ENCODE measurements around the gene OSBP2.

The OSBP2 gene

GRCh38 chr22:30930228-30930627 lies 235.6 kb downstream of the OSBP2 start:
- Histone ChIP-seq H3K27me3 (ENCODE audit: control insufficient read depth, low read length) (no peaks in the 10 kb centered on the region), H3K4me3 (ENCODE audit: low read length) (no peak overlapping the region), H3K9me3 (ENCODE audit: control insufficient read depth, insufficient read depth, low read length) (no peaks in the 10 kb centered on the region), H3K9me2 (replicated peaks; ENCODE audit: control insufficient read depth, low read length) (no peaks in the 10 kb centered on the region), H3K4me1 (ENCODE audit: control insufficient read depth, low read length) (no peaks in the 10 kb centered on the region), H3K36me3 (ENCODE audit: control insufficient read depth, low read length) (peaks cover 84% of the 10 kb centered on the region), H3F3A (ENCODE audit: control insufficient read depth, insufficient read depth) (no peaks in the 10 kb centered on the region), H3K79me2 (ENCODE audit: control insufficient read depth, low read length) (no peaks in the 10 kb centered on the region), H3K4me2 (ENCODE audit: low read length) (no peak overlapping the region), H4K20me1 (ENCODE audit: control insufficient read depth, insufficient read depth, low read depth, low read length) (no peaks in the 10 kb centered on the region), H3K27ac (ENCODE audit: low read depth, low read length) (no peak overlapping the region)
- TF ChIP-seq, protein P1, sequence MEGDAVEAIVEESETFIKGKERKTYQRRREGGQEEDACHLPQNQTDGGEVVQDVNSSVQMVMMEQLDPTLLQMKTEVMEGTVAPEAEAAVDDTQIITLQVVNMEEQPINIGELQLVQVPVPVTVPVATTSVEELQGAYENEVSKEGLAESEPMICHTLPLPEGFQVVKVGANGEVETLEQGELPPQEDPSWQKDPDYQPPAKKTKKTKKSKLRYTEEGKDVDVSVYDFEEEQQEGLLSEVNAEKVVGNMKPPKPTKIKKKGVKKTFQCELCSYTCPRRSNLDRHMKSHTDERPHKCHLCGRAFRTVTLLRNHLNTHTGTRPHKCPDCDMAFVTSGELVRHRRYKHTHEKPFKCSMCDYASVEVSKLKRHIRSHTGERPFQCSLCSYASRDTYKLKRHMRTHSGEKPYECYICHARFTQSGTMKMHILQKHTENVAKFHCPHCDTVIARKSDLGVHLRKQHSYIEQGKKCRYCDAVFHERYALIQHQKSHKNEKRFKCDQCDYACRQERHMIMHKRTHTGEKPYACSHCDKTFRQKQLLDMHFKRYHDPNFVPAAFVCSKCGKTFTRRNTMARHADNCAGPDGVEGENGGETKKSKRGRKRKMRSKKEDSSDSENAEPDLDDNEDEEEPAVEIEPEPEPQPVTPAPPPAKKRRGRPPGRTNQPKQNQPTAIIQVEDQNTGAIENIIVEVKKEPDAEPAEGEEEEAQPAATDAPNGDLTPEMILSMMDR (IDR thresholded peaks at IDR 0.05; ENCODE audit: low read depth, low read length, poor library complexity, severe bottlenecking), result no peak
- no peak for TF ChIP-seq EZH2phosphoT487 (IDR thresholded peaks at IDR 0.05; ENCODE audit: borderline replicate concordance, low read length)

GRCh38 chr22:30931541-30932300 lies 237.0 kb downstream of the OSBP2 start:
- Histone ChIP-seq H3F3A (ENCODE audit: control insufficient read depth, insufficient read depth) (no peaks in the 10 kb centered on the region), H3K4me1 (ENCODE audit: control insufficient read depth, low read length) (no peaks in the 10 kb centered on the region), H3K36me3 (ENCODE audit: control insufficient read depth, low read length) (peaks cover 90% of the 10 kb centered on the region), H4K20me1 (ENCODE audit: control insufficient read depth, insufficient read depth, low read depth, low read length) (no peaks in the 10 kb centered on the region), H3K79me2 (ENCODE audit: control insufficient read depth, low read length) (no peaks in the 10 kb centered on the region), H3K4me3 (ENCODE audit: low read length) (no peak overlapping the region), H3K9me2 (replicated peaks; ENCODE audit: control insufficient read depth, low read length) (no peaks in the 10 kb centered on the region), H3K27ac (ENCODE audit: low read depth, low read length) (no peak overlapping the region), H3K9me3 (ENCODE audit: control insufficient read depth, insufficient read depth, low read length) (no peaks in the 10 kb centered on the region), H3K27me3 (ENCODE audit: control insufficient read depth, low read length) (no peaks in the 10 kb centered on the region), H3K4me2 (ENCODE audit: low read length) (no peak overlapping the region)
- TF ChIP-seq, protein P1 (IDR thresholded peaks at IDR 0.05; ENCODE audit: low read depth, low read length, poor library complexity, severe bottlenecking), result no peak
- no peak for TF ChIP-seq EZH2phosphoT487 (IDR thresholded peaks at IDR 0.05; ENCODE audit: borderline replicate concordance, low read length)

GRCh38 chr22:30932661-30933060 lies 238.0 kb downstream of the OSBP2 start:
- Histone ChIP-seq H3K4me1 (ENCODE audit: control insufficient read depth, low read length) (no peaks in the 10 kb centered on the region), H3K4me2 (ENCODE audit: low read length) (no peak overlapping the region), H3K27me3 (ENCODE audit: control insufficient read depth, low read length) (no peaks in the 10 kb centered on the region), H3F3A (ENCODE audit: control insufficient read depth, insufficient read depth) (no peaks in the 10 kb centered on the region), H3K9me2 (replicated peaks; ENCODE audit: control insufficient read depth, low read length) (no peaks in the 10 kb centered on the region), H3K9me3 (ENCODE audit: control insufficient read depth, insufficient read depth, low read length) (no peaks in the 10 kb centered on the region), H3K79me2 (ENCODE audit: control insufficient read depth, low read length) (no peaks in the 10 kb centered on the region), H3K4me3 (ENCODE audit: low read length) (no peak overlapping the region), H3K36me3 (ENCODE audit: control insufficient read depth, low read length) (peaks cover 90% of the 10 kb centered on the region), H3K27ac (ENCODE audit: low read depth, low read length) (no peak overlapping the region), H4K20me1 (ENCODE audit: control insufficient read depth, insufficient read depth, low read depth, low read length) (no peaks in the 10 kb centered on the region)
- TF ChIP-seq EZH2phosphoT487 (IDR thresholded peaks at IDR 0.05; ENCODE audit: borderline replicate concordance, low read length), result no peak
- TF ChIP-seq, protein P1 (IDR thresholded peaks at IDR 0.05; ENCODE audit: low read depth, low read length, poor library complexity, severe bottlenecking), result no peak
